ENCODE data around the gene NRSN1.

GRCh38 chr6:24148684-24149083 is 22.7 kb downstream of the NRSN1 start:
- TF ChIP-seq EZH2 (IDR thresholded peaks at IDR 0.05; ENCODE audit: low read length, missing control alignments) (no peak), CTCF (conservative IDR thresholded peaks at IDR 0.05 in 1 of 2, IDR thresholded peaks at IDR 0.05 in 1 of 2; ENCODE audit: low read depth in 1 of 2, low read length in 2 of 2) (no peak)
